H9 (cell line): Measurements from ENCODE around the gene TEX10. TPM values are rescaled to one million over a fixed set of nuclear protein-coding genes. Genes with fewer than 3 reads are reported as not detected.

Experiments
- DNase-seq: peaks from one replicate; pipeline ENCODE4 v3.0.0-alpha.2; 2017
- H2AFZ ChIP-seq: one replicate; pipeline ENCODE4 v1.6.1; 2013; ENCODE audit warnings: mild to moderate bottlenecking, low read length, control low read depth, moderate library complexity
- H2AK5ac ChIP-seq: 2 replicates; pipeline ENCODE4 v1.6.1; 2013; ENCODE audit warnings: low read length, control low read depth, mixed read lengths; ENCODE audit not compliant: insufficient read length
- H2BK120ac ChIP-seq: one replicate; pipeline ENCODE4 v1.6.1; 2013; ENCODE audit warnings: low read depth, mild to moderate bottlenecking, low read length, control low read depth, inconsistent platforms; ENCODE audit not compliant: poor library complexity, severe bottlenecking
- H2BK12ac ChIP-seq: 2 replicates; pipeline ENCODE4 v1.6.1; 2013; ENCODE audit warnings: low read length, control low read depth, mixed read lengths, low read depth; ENCODE audit not compliant: insufficient read length
- H2BK15ac ChIP-seq: 2 replicates; pipeline ENCODE4 v1.6.1; 2013; ENCODE audit warnings: low read depth, low read length, control low read depth
- H2BK20ac ChIP-seq: one replicate; pipeline ENCODE4 v1.6.1; 2013; ENCODE audit warnings: low read depth, mild to moderate bottlenecking, low read length, control low read depth, inconsistent platforms; ENCODE audit not compliant: poor library complexity, severe bottlenecking
- H2BK5ac ChIP-seq: 2 replicates; pipeline ENCODE4 v1.6.1; 2013; ENCODE audit warnings: low read length, control low read depth, mixed read lengths; ENCODE audit not compliant: insufficient read length
- H3K14ac ChIP-seq: 2 replicates; pipeline ENCODE4 v1.6.1; 2013; ENCODE audit warnings: low read length, control low read depth; ENCODE audit not compliant: insufficient read depth
- H3K18ac ChIP-seq: 2 replicates; pipeline ENCODE4 v1.6.1; 2013; ENCODE audit warnings: low read depth, mild to moderate bottlenecking, mixed read lengths, low read length, control low read depth; ENCODE audit not compliant: insufficient read length
- H3K23ac ChIP-seq: 2 replicates; pipeline ENCODE4 v1.6.1; 2013; ENCODE audit warnings: low read length, control low read depth, mixed read lengths, low read depth; ENCODE audit not compliant: insufficient read length
- H3K23me2 ChIP-seq: 2 replicates; pipeline ENCODE4 v1.6.1; 2013; ENCODE audit warnings: low read depth, mild to moderate bottlenecking, mixed read lengths, low read length, control low read depth; ENCODE audit not compliant: insufficient read length, poor library complexity, severe bottlenecking
- H3K27ac ChIP-seq: 2 replicates; pipeline ENCODE4 v1.5.1; 2013; ENCODE audit warnings: low read length, control low read depth, mixed read lengths, low read depth; ENCODE audit not compliant: insufficient read length
- H3K27me3 ChIP-seq: 2 replicates; pipeline ENCODE4 v1.6.1; 2013; ENCODE audit warnings: low read length, control low read depth, inconsistent platforms; ENCODE audit not compliant: insufficient read depth
- H3K4ac ChIP-seq: 2 replicates; pipeline ENCODE4 v1.6.1; 2013; ENCODE audit warnings: low read depth, mild to moderate bottlenecking, control low read depth, inconsistent platforms, low read length, moderate library complexity
- H3K4me1 ChIP-seq: 2 replicates; pipeline ENCODE4 v1.6.1; 2013; ENCODE audit warnings: low read length, control low read depth, inconsistent platforms; ENCODE audit not compliant: insufficient read depth
- H3K4me2 ChIP-seq: 2 replicates; pipeline ENCODE4 v1.6.1; 2013; ENCODE audit warnings: low read length, control low read depth, mixed read lengths; ENCODE audit not compliant: insufficient read length, insufficient read depth
- H3K56ac ChIP-seq: 2 replicates; pipeline ENCODE4 v1.6.1; 2013; ENCODE audit warnings: low read depth, mild to moderate bottlenecking, mixed read lengths, low read length, control low read depth; ENCODE audit not compliant: insufficient read length
- H3K79me1 ChIP-seq: 2 replicates; pipeline ENCODE4 v1.6.1; 2013; ENCODE audit warnings: low read depth, mild to moderate bottlenecking, moderate library complexity, low read length, control low read depth, inconsistent platforms; ENCODE audit not compliant: insufficient read depth, poor library complexity, severe bottlenecking
- H3K79me2 ChIP-seq: 2 replicates; pipeline ENCODE4 v1.6.1; 2013; ENCODE audit warnings: low read length, control low read depth, inconsistent platforms; ENCODE audit not compliant: insufficient read depth
- H3K9ac ChIP-seq: 2 replicates; pipeline ENCODE4 v1.6.1; 2013; ENCODE audit warnings: low read length, control low read depth, mixed read lengths; ENCODE audit not compliant: insufficient read length; ENCODE audit errors: extremely low read depth
- H3K9me3 ChIP-seq: one replicate; pipeline ENCODE4 v1.6.1; 2013; ENCODE audit warnings: low read depth, low read length, inconsistent platforms; ENCODE audit not compliant: control insufficient read depth
- H3T11ph ChIP-seq: one replicate; pipeline ENCODE4 v1.6.1; 2013; ENCODE audit warnings: mild to moderate bottlenecking, low read length, control low read depth, inconsistent platforms
- H4K20me1 ChIP-seq: one replicate; pipeline ENCODE4 v1.6.1; 2013; ENCODE audit not compliant: control insufficient read depth, insufficient read length, insufficient read depth
- H4K5ac ChIP-seq: 2 replicates; pipeline ENCODE4 v1.6.1; 2013; ENCODE audit warnings: low read depth, mild to moderate bottlenecking, mixed read lengths, low read length, control low read depth; ENCODE audit not compliant: insufficient read length
- H4K8ac ChIP-seq: replicated peaks from 2 replicates; pipeline ENCODE4 v1.6.1; 2013; ENCODE audit warnings: low read length, control low read depth, mixed read lengths, low read depth; ENCODE audit not compliant: insufficient read length
- H4K91ac ChIP-seq: 2 replicates; pipeline ENCODE4 v1.6.1; 2013; ENCODE audit warnings: low read depth, mild to moderate bottlenecking, moderate library complexity, mixed read lengths, low read length, control low read depth; ENCODE audit not compliant: insufficient read length
- H3K27ac Mint-ChIP-seq, 3 experiments: 2 replicates in 2 of 3; 3 replicates in 1 of 3; pipeline ENCODE4 v1.8.0; 2020 to 2021; ENCODE audit warnings: mixed read lengths in 3 of 3, mild to moderate bottlenecking in 1 of 3, moderate library complexity in 1 of 3
- H3K27me3 Mint-ChIP-seq: 2 replicates; pipeline ENCODE4 v1.8.0; 2021; ENCODE audit warnings: low read depth, mild to moderate bottlenecking, moderate library complexity, mixed read lengths
- H3K36me3 Mint-ChIP-seq, 3 experiments: 2 replicates in 2 of 3; 3 replicates in 1 of 3; pipeline ENCODE4 v1.8.0; 2020 to 2021; ENCODE audit warnings: low read depth in 3 of 3, mixed read lengths in 3 of 3; ENCODE audit not compliant: insufficient read depth in 1 of 3
- H3K4me1 Mint-ChIP-seq, 2 experiments: 2 replicates each; pipeline ENCODE4 v1.8.0; 2020; ENCODE audit warnings: mixed read lengths in 2 of 2
- H3K4me3 Mint-ChIP-seq, 2 experiments: 2 replicates in 1 of 2; 3 replicates in 1 of 2; pipeline ENCODE4 v1.8.0; 2020 to 2021; ENCODE audit warnings: mild to moderate bottlenecking in 2 of 2, mixed read lengths in 2 of 2, moderate library complexity in 1 of 2
- H3K9me3 Mint-ChIP-seq, 2 experiments: 2 replicates in 1 of 2; 3 replicates in 1 of 2; pipeline ENCODE4 v1.8.0; 2020; ENCODE audit warnings: mild to moderate bottlenecking in 2 of 2, mixed read lengths in 2 of 2, moderate library complexity in 1 of 2
- WGBS: extraction: QIAGEN DNeasy Blood & Tissue Kit; methylation state at CpG from one replicate; pipeline ENCODE4 v1.1.7; 2013; ENCODE audit warnings: missing lambda C conversion rate, low lambda C conversion rate, mixed read lengths; ENCODE audit not compliant: insufficient read length; ENCODE audit errors: extremely low coverage; 5-methylcytosine and 5-hydroxymethylcytosine counted together
- total RNA-seq: library from RNA; stranded (reverse); gene quantifications from 2 replicates; pipeline ENCODE4 v1.2.1, GENCODE V29; 2021
- TF ChIP-seq, protein P1 (sequence below): fragments of 200-600 bp; sonication (generic); conservative IDR thresholded peaks from 3 replicates; pipeline ENCODE4 v1.8.0; 2021; ENCODE audit warnings: antibody characterized with exemption, mild to moderate bottlenecking

Gene TEX10
- total RNA-seq, 1 experiment from 2014 or later = 70.8 TPM

DNA sequence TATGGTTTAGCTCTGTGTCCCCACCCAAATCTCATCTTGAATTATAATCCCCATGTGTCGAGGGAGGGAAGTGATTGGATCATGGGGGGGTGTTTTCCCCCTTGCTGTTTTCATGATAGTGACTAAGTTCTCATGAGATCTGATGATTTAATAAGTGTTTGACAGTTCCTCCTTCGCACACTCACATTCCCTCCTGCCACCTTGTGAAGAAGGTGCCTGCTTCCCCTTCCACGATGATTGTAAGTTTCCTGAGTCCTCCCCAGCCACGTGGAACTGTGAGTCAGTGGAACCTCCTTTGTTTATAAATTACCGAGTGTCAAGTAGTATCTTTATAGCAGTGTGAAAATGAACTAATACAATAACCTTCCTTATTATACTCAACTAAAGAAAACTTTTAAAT lies 24.3 kb upstream of the TEX10 start:
- Histone ChIP-seq H2AFZ (no peak overlapping the region), H2BK120ac (no peak overlapping the region), H3K27me3 (no peaks in the 10 kb centered on the region), H3K9ac (no peak overlapping the region), H3K14ac (no peak overlapping the region), H4K5ac (no peak overlapping the region), H3K79me2 (no peaks in the 10 kb centered on the region), H3K79me1 (no peaks in the 10 kb centered on the region), H3T11ph (no peak overlapping the region), H3K9me3 (peaks cover 5% of the 10 kb centered on the region), H3K27ac (no peak overlapping the region), H4K20me1 (no peaks in the 10 kb centered on the region), H3K23ac (no peak overlapping the region), H3K56ac (no peak overlapping the region), H3K18ac (no peak overlapping the region), H2BK12ac (no peak overlapping the region), H2BK20ac (no peak overlapping the region), H3K4me2 (no peak overlapping the region), H4K8ac (no peak overlapping the region), H2BK15ac (no peak overlapping the region), H2BK5ac (no peak overlapping the region), H3K23me2 (no peaks in the 10 kb centered on the region), H4K91ac (no peak overlapping the region), H3K4me1 (no peaks in the 10 kb centered on the region), H2AK5ac (no peak overlapping the region), H3K4ac (no peak overlapping the region)
- H3K9me3 Mint-ChIP-seq = peaks cover 2 to 10% of the 10 kb centered on the region in 2 experiments; a peak in 2 of 5 replicates
- TF ChIP-seq, protein P1, sequence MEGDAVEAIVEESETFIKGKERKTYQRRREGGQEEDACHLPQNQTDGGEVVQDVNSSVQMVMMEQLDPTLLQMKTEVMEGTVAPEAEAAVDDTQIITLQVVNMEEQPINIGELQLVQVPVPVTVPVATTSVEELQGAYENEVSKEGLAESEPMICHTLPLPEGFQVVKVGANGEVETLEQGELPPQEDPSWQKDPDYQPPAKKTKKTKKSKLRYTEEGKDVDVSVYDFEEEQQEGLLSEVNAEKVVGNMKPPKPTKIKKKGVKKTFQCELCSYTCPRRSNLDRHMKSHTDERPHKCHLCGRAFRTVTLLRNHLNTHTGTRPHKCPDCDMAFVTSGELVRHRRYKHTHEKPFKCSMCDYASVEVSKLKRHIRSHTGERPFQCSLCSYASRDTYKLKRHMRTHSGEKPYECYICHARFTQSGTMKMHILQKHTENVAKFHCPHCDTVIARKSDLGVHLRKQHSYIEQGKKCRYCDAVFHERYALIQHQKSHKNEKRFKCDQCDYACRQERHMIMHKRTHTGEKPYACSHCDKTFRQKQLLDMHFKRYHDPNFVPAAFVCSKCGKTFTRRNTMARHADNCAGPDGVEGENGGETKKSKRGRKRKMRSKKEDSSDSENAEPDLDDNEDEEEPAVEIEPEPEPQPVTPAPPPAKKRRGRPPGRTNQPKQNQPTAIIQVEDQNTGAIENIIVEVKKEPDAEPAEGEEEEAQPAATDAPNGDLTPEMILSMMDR = no peak
- no CpG with 5 or more reads among the region's 5 CpGs for WGBS
- H3K4me1 Mint-ChIP-seq = peaks cover 5 to 6% of the 10 kb centered on the region in 2 experiments; a peak in 2 of 4 replicates
- H3K4me3 Mint-ChIP-seq = no peak overlapping the region
- peaks cover 1 to 21% (median 8%) of the 10 kb centered on the region in 3 experiments; a peak in 6 of 7 replicates for H3K36me3 Mint-ChIP-seq
- DNase-seq = no peak
- H3K27ac Mint-ChIP-seq = peak overlapping the region in 2 of 3 experiments; percentile 22 to 66; a peak in 1 of 7 replicates
- no peaks in the 10 kb centered on the region for H3K27me3 Mint-ChIP-seq
